ENCODE data around the gene FETUB. TPM values are rescaled to one million over a fixed set of nuclear protein-coding genes. Genes with fewer than 3 reads are reported as not detected.
A peak's percentile ranks its signal among the peaks of the same experiment; 100 is the strongest.
"Not testable (repeated sequence)": the region's sequence is repeated elsewhere in the genome, so short reads cannot be mapped to it uniquely, and the experiment has no call there.

Gene FETUB
- total RNA-seq, 1 donor from 2014 or later: not detected

GRCh38 chr3:186613637-186614265 is 26.4 kb upstream of the FETUB start:
- DNase-seq (ENCODE audit: low spot score): no peak

DNA sequence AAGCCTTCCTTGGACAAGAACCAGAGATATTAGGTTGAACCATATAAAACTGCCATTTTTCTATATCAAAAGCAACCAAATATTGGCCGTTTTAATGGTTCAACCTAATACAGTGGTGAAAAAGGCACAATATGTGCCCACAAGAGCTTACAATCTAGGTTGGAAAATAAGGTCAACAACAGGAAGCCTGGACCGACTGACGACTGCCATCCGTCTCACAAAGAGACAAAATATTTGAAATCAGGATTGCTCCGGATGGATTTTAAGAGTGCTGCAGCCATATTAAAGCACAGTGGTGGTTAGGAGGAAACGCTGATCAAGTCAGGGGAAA is 26.0 kb upstream of the FETUB start:
- DNase-seq (ENCODE audit: low spot score): no peak

- peak; percentile 84 for DNase-seq (ENCODE audit: low spot score)
These were observed 25.4 kb upstream of the FETUB start for GRCh38 chr3:186614597-186615483.

DNA sequence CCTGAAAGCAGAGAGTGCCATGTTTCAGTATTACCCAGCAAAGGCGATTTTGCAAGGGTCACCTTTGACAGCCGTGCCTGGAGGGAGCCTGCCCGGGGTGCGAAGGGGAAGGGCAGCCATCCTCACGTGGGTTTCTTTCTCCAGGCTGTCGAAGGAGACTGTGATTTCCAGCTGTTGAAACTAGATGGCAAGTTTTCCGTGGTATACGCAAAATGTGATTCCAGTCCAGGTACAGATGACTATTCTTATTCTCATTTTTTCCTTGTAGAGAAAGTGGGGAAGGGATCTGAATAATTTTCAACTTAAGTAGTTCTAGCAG is 23.9 kb upstream of the FETUB start:
- DNase-seq (ENCODE audit: low spot score): no peak

- DNase-seq (ENCODE audit: low spot score): peak; percentile 88
These were observed 22.9 kb upstream of the FETUB start for GRCh38 chr3:186617036-186617946.

- no peak for DNase-seq (ENCODE audit: low spot score)
These were observed 21.8 kb upstream of the FETUB start for GRCh38 chr3:186618318-186618938.

GRCh38 chr3:186619787-186620212 is 20.4 kb upstream of the FETUB start:
- no peak for DNase-seq (ENCODE audit: low spot score)

DNA sequence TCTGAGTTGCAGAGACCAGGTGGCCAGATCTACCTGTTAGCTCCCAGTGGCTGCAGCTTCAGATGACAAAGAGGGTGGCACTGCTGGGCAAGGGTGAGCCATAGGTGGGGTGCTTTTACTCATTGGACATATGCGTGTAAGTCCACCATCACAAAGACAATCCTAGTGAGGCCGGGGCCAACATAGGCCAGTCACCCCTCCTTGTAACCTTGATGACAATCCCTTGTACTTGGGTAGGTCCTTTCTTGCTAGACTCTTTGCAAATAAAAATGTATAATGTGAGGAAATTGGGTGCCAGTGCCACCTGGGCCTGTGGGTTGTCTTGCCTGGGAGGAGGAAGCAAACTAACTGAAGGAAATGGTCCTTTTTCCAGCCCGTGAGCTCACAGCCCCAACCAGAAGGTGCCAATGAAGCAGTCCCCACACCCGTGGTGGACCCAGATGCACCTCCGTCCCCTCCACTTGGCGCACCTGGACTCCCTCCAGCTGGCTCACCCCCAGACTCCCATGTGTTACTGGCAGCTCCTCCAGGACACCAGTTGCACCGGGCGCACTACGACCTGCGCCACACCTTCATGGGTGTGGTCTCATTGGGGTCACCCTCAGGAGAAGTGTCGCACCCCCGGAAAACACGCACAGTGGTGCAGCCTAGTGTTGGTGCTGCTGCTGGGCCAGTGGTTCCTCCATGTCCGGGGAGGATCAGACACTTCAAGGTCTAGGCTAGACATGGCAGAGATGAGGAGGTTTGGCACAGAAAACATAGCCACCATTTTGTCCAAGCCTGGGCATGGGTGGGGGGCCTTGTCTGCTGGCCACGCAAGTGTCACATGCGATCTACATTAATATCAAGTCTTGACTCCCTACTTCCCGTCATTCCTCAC is 19.7 kb upstream of the FETUB start:
- no peak for DNase-seq (ENCODE audit: low spot score)

DNA sequence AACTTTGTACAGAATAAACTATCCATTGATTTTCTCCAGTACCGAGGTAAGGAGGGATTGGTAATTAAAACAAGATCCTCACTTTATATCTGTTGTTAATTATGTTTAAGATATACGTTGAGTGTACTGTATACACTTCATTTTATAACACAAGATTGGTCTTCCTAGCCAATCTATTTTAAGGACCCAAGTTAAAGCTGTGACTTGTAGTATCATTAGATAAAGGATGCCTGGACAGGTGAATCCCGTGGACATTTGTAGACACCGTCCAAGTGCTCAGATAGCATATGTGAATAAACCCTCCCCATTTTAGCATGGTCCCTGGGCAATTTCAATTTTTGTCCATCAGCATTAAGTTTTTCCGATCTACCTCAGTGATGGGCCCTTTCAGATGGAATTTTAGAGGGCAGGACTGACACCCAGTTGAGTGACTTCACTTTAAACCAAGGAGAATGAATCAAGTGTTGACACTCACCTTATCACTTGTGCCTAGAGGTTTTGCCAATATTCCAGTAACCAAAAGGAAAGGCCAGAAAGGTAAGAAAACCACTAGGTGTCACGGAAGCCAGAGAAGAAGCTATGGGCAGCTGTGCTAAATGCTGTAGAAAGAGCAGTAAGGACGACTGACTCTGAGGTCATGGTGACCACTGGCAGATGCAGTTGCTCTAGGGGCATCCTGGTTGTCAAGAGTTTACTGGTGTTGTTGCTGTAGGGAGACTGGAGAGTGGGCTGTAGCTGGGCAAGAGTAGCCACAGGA is 18.1 kb upstream of the FETUB start:
- no peak for DNase-seq (ENCODE audit: low spot score)

GRCh38 chr3:186622651-186623310 is 17.4 kb upstream of the FETUB start:
- no peak for DNase-seq (ENCODE audit: low spot score)

DNA sequence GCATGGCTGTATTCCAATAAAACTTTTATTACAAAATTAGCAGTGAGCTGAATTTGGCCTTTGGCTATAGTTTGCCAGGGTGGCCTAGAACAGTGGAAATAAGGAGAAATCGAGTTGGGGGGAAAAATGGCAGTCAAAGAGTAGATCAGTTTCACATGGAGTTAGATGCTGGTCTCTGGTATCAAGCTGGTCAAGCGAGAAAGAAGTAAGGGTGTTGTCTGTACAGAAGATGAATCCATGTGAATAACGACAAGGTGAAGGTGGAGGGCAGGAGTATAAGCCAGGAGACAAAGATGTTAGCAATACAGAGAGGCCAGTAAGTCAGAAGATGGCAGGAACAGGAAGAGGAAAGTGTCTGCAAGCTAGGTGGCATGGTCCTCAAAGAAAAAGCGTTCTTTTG is 15.6 kb upstream of the FETUB start:
- DNase-seq (ENCODE audit: low spot score): no peak

DNA sequence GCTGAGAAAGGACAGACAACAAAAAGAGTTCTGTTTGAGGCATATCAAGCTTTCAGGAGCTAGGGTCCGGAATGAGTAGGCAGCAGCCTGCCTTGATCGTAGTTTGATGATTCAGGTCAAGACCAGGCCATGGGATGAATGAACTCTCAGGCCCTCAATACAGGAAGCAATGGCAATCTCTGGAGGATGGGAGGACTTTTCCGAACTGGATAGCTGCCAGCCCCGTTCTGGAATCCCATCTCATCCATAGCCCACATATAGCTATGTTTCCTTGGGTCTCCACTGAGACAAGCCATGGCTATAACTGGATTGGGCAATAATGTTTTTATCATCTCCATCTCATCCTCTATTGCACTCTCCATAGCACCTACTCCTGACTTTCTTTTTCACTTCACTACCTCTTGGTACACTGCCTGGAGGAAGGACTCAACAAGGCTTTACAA is 14.6 kb upstream of the FETUB start:
- no peak for DNase-seq (ENCODE audit: low spot score)

DNA sequence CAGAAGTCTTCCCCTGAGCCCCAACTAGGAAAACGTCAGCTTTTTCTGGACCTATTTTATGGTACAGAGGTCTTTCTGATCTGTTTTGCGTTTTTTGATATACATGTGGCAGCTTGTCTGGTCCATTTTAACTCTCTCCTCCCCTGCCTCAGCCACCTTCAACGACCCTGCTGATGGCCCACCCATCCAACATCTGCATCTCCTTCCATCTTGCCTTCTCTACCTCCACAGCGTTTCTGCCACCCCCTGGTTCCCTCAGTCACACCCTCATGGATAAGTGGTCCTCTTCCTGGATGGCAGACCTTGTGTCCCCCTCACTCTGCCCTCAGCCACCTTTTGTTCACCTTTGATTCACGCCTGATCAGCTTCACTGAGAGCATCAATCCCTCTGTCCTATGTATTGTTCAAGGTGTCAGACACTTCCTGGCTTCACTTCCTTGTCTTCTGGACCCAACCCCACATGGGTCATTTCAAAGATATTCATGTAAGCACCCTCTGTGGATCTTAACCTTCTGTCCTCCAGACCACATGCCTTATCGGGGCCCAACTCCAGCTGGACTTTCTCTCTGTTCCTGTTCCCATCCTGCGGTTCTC is 13.8 kb upstream of the FETUB start:
- DNase-seq (ENCODE audit: low spot score): no peak

DNA sequence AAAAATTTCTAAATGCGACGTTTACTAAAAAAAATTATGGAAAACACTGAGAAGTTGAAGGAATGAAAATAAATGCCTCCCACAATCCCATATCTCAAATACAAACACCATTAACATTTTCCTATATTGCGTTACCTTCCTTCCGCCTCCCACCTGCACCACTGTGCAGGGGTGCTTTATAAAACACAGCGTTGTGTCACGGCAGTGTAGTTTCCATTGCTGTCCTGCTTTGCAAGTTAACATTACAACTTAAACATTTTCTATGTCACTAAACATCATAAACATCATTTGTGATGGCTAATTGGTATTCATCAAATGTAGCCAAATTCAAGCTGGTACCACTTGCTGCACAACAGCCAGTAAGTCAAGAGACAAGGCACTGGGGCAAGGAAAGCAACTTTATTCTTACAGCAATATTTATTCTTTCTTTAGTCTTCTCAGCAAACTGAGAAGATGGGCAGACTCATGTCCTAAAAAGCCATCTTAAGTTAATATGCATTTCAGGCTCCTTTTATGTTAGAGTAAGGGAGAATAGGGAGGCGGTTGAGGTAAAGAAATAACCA is 12.3 kb upstream of the FETUB start:
- no peak for DNase-seq (ENCODE audit: low spot score)

DNA sequence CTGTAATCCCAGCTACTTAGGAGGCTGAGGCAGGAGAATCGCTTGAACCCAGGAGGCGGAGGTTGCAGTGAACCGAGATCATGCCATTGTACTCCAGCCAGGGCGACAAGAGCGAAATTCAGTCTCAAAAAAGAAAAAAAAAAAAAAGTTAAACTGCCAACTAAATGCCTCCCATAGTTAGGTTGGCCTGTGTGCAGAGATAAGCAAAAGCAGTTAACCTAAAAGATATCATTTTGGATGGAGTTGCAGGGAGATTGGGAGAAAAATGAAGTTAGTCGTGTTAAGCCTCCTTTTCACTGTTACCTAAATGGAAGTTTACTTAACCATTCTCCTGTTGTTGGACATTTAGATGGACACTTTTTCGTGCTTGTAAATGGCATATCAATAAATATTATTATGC is 11.4 kb upstream of the FETUB start:
- DNase-seq (ENCODE audit: low spot score): no peak

GRCh38 chr3:186630950-186631641 is 9.1 kb upstream of the FETUB start:
- DNase-seq (ENCODE audit: low spot score): no peak

GRCh38 chr3:186633481-186633880 is 6.7 kb upstream of the FETUB start:
- no peak for DNase-seq (ENCODE audit: low spot score)

DNA sequence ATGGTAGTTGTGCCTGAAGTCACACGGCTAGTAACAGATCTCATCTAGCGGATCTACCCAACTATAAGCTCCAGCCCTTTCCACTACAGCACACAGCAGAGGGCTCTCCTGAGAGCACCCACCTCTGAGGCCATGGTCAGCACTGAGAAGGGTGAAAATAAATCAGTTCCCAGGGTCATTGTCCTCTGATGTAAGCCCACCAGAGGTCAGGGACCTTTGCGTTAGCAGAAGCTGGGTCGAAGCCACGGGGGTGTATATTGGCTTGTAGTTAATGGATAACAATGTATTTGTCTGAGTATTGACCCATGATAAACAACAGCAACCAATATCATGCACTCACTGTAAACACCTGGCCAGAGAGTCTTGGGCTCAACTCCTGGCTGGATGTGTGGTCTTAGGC is 6.0 kb upstream of the FETUB start:
- not testable (repeated sequence) for DNase-seq (ENCODE audit: low spot score)

All from ureter (tissue), 1 donor.